ENCODE data around the gene MEG3. TPM values are rescaled to one million over a fixed set of nuclear protein-coding genes. Genes with fewer than 3 reads are reported as not detected.

Gene MEG3
- total and polyA plus RNA-seq, 2 of the 8 experiments (the other 6 are each of a cell fraction or from before 2014, with no cell fraction given), result 0.17 to 1.1 TPM

DNA sequence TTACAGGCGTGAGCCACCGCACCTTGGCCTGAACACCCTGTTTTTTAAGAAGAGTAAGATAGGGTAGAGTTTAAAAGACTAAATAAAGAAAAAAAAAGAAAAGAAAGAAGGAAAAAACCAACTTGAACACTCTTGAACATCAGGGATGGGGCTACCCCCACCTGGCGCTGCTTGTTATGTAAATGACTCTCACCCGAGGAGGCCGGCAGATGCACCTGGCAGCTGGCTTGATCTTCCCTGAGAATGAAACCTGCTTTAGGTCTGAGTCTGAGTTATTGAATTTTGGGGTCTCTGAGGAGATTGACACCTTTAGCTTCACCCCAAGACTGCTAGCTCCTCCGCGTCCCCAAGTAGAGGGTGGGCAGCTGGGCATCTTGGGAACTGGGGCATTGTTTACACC lies 15.5 kb upstream of the MEG3 start:
- H4K8ac ChIP-seq (ENCODE audit: extremely low read depth, insufficient read depth, low read length), result no peak overlapping the region
- WGBS, 2 experiments (ENCODE audit: extremely low coverage in 1 of 2, insufficient coverage in 1 of 2, insufficient read length in 1 of 2, insufficient replicate concordance in 2 of 2, low coverage in 1 of 2, low lambda C conversion rate in 2 of 2, missing lambda C conversion rate in 1 of 2), result 89% methylated on average over 7 of the region's 7 CpGs; no CpG with 5 or more reads in 1 of the 2 experiments
- no peak overlapping the region for H2AFZ ChIP-seq (ENCODE audit: low read length)
- H3K4me3 ChIP-seq (ENCODE audit: extremely low read depth in 1 of 4, insufficient read depth in 2 of 4, low read depth in 3 of 4, low read length in 4 of 4), result no peak overlapping the region
- no peak for DNase-seq (ENCODE audit: low read depth in 1 of 2, low spot score in 2 of 2)
- H2BK12ac ChIP-seq (ENCODE audit: low read depth, low read length), result no peak overlapping the region
- peaks cover 46 to 54% of the 10 kb centered on the region in 2 experiments for H3K9me3 ChIP-seq (ENCODE audit: insufficient read depth in 2 of 2, low read depth in 1 of 2, low read length in 1 of 2)
- H3K56ac ChIP-seq (replicated peaks; ENCODE audit: insufficient read length, low read depth, low read length), result no peak overlapping the region
- no peak overlapping the region for H2BK15ac ChIP-seq (ENCODE audit: low read length)
- no peaks in the 10 kb centered on the region for H4K20me1 ChIP-seq (replicated peaks in 1 of 2; ENCODE audit: control insufficient read depth in 1 of 2, insufficient read depth in 2 of 2, low read length in 2 of 2)
- H3K23me2 ChIP-seq (ENCODE audit: low read depth, low read length), result no peaks in the 10 kb centered on the region
- H3K27ac ChIP-seq (ENCODE audit: low read depth, low read length), result no peak overlapping the region
- H3K4me1 ChIP-seq (replicated peaks in 1 of 4; ENCODE audit: control insufficient read depth in 3 of 4, insufficient read depth in 4 of 4, low read length in 3 of 4), result peaks cover 0 to 5% (median 1%) of the 10 kb centered on the region in 4 experiments; a peak in 5 of 7 replicates
- FAIRE-seq, result no peak
- no peak overlapping the region for H4K5ac ChIP-seq (ENCODE audit: insufficient read length, low read depth, low read length)
- no peak overlapping the region for H3K14ac ChIP-seq (ENCODE audit: insufficient read length)
- no peaks in the 10 kb centered on the region for H3K27me3 ChIP-seq (replicated peaks in 1 of 4; ENCODE audit: control insufficient read depth in 3 of 4, extremely low read depth in 1 of 4, insufficient read depth in 3 of 4, low read length in 3 of 4)
- no peak overlapping the region for H3K4ac ChIP-seq (replicated peaks; ENCODE audit: insufficient read length, low read depth, low read length)
- no peak overlapping the region for H3K23ac ChIP-seq (ENCODE audit: insufficient read length)
- H3K18ac ChIP-seq (ENCODE audit: extremely low read depth, low read length), result no peak overlapping the region
- H3K79me2 ChIP-seq (ENCODE audit: control insufficient read depth in 1 of 2, insufficient read depth in 2 of 2, low read length in 2 of 2), result no peaks in the 10 kb centered on the region
- no peak overlapping the region for H3K9ac ChIP-seq (replicated peaks in 1 of 4; ENCODE audit: extremely low read depth in 1 of 4, low read depth in 3 of 4, low read length in 3 of 4)
- H2BK120ac ChIP-seq (replicated peaks; ENCODE audit: low read depth, low read length), result no peak overlapping the region
- no peaks in the 10 kb centered on the region for H3K79me1 ChIP-seq (ENCODE audit: low read depth, low read length)
- no peak overlapping the region for H3K4me2 ChIP-seq (ENCODE audit: insufficient read depth in 1 of 2, low read depth in 2 of 2, low read length in 2 of 2)
- no peak overlapping the region for H4K91ac ChIP-seq (replicated peaks; ENCODE audit: insufficient read length, low read length)
- H2BK20ac ChIP-seq (ENCODE audit: low read length), result no peak overlapping the region
- peaks cover 0 to 3% (median 0%) of the 10 kb centered on the region in 4 experiments; a peak in 1 of 8 replicates for H3K36me3 ChIP-seq (ENCODE audit: control insufficient read depth in 2 of 4, insufficient read depth in 4 of 4, low read length in 3 of 4)
- ChIA-PET CTCF (ENCODE audit: partially characterized antibody) (interaction anchor here (1.4 kb wide), 1 partner anchor 154 kb away, joined by 3 read pairs; no protein-coding TSS in a partner anchor), POLR2A (ENCODE audit: partially characterized antibody) (no interaction called here)
- H2AK5ac ChIP-seq (ENCODE audit: low read depth, low read length), result no peak overlapping the region
- H2BK5ac ChIP-seq (ENCODE audit: low read depth, low read length), result no peak overlapping the region
- TF ChIP-seq SP2 (IDR thresholded peaks at IDR 0.05; ENCODE audit: low read length), result no peak
- TF ChIP-seq EP300 (IDR thresholded peaks at IDR 0.05; ENCODE audit: borderline replicate concordance in 1 of 2, low read depth in 2 of 2, low read length in 2 of 2), result no peak
- TF ChIP-seq NANOG (IDR thresholded peaks at IDR 0.05; ENCODE audit: insufficient read depth, low read depth, low read length, poor library complexity, severe bottlenecking), result no peak
- TF ChIP-seq, protein P1, sequence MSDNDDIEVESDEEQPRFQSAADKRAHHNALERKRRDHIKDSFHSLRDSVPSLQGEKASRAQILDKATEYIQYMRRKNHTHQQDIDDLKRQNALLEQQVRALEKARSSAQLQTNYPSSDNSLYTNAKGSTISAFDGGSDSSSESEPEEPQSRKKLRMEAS (IDR thresholded peaks at IDR 0.05), result no peak
- no peak for TF ChIP-seq SP4 (IDR thresholded peaks at IDR 0.05; ENCODE audit: low read length)
- no peak for TF ChIP-seq ATF3 (IDR thresholded peaks at IDR 0.05; ENCODE audit: insufficient read depth, low read depth, low read length)
- TF ChIP-seq HDAC2 (IDR thresholded peaks at IDR 0.05; ENCODE audit: borderline replicate concordance in 1 of 2, low read depth in 2 of 2, low read length in 2 of 2), result no peak
- TF ChIP-seq SAP30 (IDR thresholded peaks at IDR 0.05; ENCODE audit: insufficient read depth, insufficient replicate concordance, low read length), result no peak
- TF ChIP-seq SUZ12 (IDR thresholded peaks at IDR 0.05; ENCODE audit: low read length), result no peak
- no peak for TF ChIP-seq CREB1 (IDR thresholded peaks at IDR 0.05)
- no peak for TF ChIP-seq SP1 (IDR thresholded peaks at IDR 0.05; ENCODE audit: low read depth, low read length)
- TF ChIP-seq GABPA (IDR thresholded peaks at IDR 0.05; ENCODE audit: borderline replicate concordance, insufficient read depth, low read length), result no peak
- TF ChIP-seq JUND (IDR thresholded peaks at IDR 0.05; ENCODE audit: low read length), result no peak

Data from H1 (cell line).